HL-60 (cell line): ENCODE data around the gene SGCA.

ENCODE experiments used
- DNase-seq, 2 experiments: peaks; one replicate each; pipeline ENCODE4 v3.0.0-alpha.2; 2010 to 2020; ENCODE audit warnings: low read depth in 1 of 2, low spot score in 1 of 2
- H3K27ac ChIP-seq: fragments of 250-450 bp; sonication (Bioruptor Pico); replicated peaks from 2 replicates; pipeline ENCODE4 v1.5.1; 2020; ENCODE audit warnings: mild to moderate bottlenecking, moderate library complexity
- H3K27me3 ChIP-seq: fragments of 250-450 bp; sonication (Bioruptor Pico); 2 replicates; pipeline ENCODE4 v1.5.1; 2021; ENCODE audit warnings: mild to moderate bottlenecking, moderate library complexity; ENCODE audit not compliant: insufficient read depth, poor library complexity, severe bottlenecking
- H3K4me3 ChIP-seq: replicated peaks from 2 replicates; pipeline ENCODE4 v1.5.1; 2011; ENCODE audit warnings: mild to moderate bottlenecking, control low read depth, low read length; ENCODE audit not compliant: insufficient read depth
- GABPA ChIP-seq: IDR thresholded peaks from 2 replicates; pipeline ENCODE4 v1.6.1; 2012; ENCODE audit warnings: low read depth
- POLR2AphosphoS5 ChIP-seq: IDR thresholded peaks from 2 replicates; pipeline ENCODE4 v1.6.1; 2012; ENCODE audit warnings: low read depth
- SPI1 ChIP-seq: IDR thresholded peaks from 2 replicates; pipeline ENCODE4 v1.6.1; 2012; ENCODE audit warnings: low read depth, mild to moderate bottlenecking, borderline replicate concordance
- TF ChIP-seq, protein P1 (sequence below): IDR thresholded peaks from one replicate; pipeline ENCODE4 v1.5.1; 2011; ENCODE audit warnings: low read length, control low read depth, inconsistent platforms; ENCODE audit not compliant: insufficient read depth
- TF ChIP-seq, protein P2 (sequence below): IDR thresholded peaks from 2 replicates; pipeline ENCODE4 v1.6.1; 2012; ENCODE audit warnings: low read depth; ENCODE audit not compliant: insufficient replicate concordance

SGCA gene

DNA sequence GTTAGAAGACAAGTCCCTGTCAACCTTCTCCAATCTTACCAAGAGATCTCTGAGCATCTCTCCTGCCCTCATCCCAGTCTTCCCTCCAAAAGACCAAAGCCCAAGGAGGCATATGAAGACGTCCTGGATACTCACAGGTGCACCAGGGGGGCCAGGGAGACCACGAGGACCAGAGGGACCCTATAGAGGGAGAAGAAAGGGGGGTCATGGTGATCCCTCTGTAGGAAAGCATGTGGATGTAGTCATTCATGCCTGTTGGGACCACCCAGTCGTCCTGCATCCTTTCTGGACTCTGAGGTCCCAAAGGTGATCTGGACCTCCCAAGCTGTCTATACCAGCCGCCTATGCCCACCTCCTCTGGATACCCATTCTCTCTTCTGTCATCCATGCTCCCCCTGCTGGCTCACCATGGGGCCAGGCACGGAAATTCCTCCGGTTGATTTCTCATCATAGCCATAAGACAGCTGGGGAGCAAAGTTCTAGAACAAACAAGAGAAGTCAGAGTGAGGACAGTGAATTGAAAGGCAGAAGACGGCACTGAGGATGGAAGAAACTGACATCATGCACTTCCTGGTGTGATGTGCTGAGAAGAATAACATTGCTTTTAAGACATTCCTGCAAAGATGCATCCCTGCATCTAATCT is 32.3 kb downstream of the SGCA start:
- no peak overlapping the region for H3K4me3 ChIP-seq
- no peak overlapping the region for H3K27ac ChIP-seq
- TF ChIP-seq, protein P1, sequence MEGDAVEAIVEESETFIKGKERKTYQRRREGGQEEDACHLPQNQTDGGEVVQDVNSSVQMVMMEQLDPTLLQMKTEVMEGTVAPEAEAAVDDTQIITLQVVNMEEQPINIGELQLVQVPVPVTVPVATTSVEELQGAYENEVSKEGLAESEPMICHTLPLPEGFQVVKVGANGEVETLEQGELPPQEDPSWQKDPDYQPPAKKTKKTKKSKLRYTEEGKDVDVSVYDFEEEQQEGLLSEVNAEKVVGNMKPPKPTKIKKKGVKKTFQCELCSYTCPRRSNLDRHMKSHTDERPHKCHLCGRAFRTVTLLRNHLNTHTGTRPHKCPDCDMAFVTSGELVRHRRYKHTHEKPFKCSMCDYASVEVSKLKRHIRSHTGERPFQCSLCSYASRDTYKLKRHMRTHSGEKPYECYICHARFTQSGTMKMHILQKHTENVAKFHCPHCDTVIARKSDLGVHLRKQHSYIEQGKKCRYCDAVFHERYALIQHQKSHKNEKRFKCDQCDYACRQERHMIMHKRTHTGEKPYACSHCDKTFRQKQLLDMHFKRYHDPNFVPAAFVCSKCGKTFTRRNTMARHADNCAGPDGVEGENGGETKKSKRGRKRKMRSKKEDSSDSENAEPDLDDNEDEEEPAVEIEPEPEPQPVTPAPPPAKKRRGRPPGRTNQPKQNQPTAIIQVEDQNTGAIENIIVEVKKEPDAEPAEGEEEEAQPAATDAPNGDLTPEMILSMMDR: peak; percentile 86
- TF ChIP-seq, protein P2, sequence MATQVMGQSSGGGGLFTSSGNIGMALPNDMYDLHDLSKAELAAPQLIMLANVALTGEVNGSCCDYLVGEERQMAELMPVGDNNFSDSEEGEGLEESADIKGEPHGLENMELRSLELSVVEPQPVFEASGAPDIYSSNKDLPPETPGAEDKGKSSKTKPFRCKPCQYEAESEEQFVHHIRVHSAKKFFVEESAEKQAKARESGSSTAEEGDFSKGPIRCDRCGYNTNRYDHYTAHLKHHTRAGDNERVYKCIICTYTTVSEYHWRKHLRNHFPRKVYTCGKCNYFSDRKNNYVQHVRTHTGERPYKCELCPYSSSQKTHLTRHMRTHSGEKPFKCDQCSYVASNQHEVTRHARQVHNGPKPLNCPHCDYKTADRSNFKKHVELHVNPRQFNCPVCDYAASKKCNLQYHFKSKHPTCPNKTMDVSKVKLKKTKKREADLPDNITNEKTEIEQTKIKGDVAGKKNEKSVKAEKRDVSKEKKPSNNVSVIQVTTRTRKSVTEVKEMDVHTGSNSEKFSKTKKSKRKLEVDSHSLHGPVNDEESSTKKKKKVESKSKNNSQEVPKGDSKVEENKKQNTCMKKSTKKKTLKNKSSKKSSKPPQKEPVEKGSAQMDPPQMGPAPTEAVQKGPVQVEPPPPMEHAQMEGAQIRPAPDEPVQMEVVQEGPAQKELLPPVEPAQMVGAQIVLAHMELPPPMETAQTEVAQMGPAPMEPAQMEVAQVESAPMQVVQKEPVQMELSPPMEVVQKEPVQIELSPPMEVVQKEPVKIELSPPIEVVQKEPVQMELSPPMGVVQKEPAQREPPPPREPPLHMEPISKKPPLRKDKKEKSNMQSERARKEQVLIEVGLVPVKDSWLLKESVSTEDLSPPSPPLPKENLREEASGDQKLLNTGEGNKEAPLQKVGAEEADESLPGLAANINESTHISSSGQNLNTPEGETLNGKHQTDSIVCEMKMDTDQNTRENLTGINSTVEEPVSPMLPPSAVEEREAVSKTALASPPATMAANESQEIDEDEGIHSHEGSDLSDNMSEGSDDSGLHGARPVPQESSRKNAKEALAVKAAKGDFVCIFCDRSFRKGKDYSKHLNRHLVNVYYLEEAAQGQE: no peak
- H3K27me3 ChIP-seq: peaks cover 37% of the 10 kb centered on the region
- DNase-seq: peak in 1 of 2 experiments; percentile 69

DNA sequence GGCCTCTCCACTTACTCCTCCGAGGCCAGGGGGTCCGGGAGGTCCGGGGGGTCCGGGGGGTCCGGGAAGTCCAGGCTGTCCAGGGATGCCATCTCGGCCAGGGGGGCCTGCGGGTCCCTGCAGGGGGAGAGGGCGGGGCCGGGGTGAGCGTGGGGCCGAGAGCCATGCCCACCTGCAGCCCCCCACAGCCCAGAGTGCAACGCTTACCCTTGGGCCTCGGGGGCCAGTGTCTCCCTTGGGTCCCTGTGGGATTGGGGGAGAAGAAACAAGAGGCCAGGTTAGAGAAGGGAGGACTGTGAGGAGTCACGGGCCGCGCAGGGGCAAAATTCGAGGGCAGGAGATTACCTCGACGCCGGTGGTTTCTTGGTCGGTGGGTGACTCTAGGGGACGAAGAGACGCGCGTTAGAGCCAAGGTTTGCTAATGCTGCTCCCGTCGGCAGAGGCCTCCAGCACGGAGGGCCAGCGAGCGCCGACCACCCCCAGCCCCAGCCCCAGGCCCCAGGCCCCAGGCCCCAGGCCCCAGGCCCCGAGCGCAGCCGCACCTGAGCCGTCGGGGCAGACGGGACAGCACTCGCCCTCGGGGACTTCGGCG is 33.5 kb downstream of the SGCA start:
- no peak for DNase-seq
- Histone ChIP-seq H3K4me3 (no peak overlapping the region), H3K27me3 (peaks cover 43% of the 10 kb centered on the region), H3K27ac (no peak overlapping the region)
- TF ChIP-seq SPI1 (no peak), GABPA (no peak), POLR2AphosphoS5 (no peak)
- TF ChIP-seq, protein P1: no peak
- TF ChIP-seq, protein P2: no peak

DNA sequence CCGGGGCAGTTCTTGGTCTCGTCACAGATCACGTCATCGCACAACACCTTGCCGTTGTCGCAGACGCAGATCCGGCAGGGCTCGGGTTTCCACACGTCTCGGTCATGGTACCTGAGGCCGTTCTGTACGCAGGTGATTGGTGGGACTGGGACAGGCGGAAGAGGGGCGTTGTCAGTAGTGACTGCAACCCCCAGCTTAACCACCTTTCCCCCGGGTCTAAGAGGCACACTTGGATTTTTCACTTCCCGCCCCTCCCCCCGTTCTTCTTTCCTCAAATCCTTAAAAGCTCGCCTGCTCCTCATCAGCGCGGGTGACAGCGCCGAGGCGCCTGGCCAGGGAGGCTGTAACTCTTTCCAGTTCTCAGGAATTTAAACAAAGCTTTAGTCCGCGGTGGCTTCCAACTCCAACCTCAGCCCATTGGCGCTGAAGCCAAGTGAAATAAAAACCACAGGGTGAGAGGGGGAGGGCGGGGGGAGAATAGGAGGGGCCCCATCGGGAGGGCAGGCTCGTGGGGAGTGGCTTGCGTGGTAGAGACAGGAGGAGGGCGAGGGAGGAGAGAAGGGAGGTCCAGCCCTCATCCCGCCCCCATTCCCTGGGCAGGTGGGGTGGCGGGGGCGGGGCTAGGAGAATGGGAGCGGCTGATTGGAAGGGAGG is 34.1 kb downstream of the SGCA start:
- H3K27ac ChIP-seq: no peak overlapping the region
- peaks cover 44% of the 10 kb centered on the region for H3K27me3 ChIP-seq
- DNase-seq: peak in 1 of 2 experiments; percentile 41
- TF ChIP-seq, protein P1: no peak
- TF ChIP-seq GABPA (no peak), POLR2AphosphoS5 (no peak), SPI1 (no peak)
- TF ChIP-seq, protein P2: no peak
- H3K4me3 ChIP-seq: peak overlapping the region; percentile 40
